Smooth muscle cell (in vitro differentiated cells): ENCODE data around the gene TMEM39A. TPM values are rescaled to one million over a fixed set of nuclear protein-coding genes. Genes with fewer than 3 reads are reported as not detected.

Experiments used
- DNase-seq: peaks from one replicate; lab custom pipeline; 2025; ENCODE audit not compliant: unreplicated experiment; lab: John Stamatoyannopoulos, UW
- H2AFZ ChIP-seq: fragments of 200-600 bp; sonication (generic); 2 replicates; pipeline ENCODE4 v1.6.0; 2016; ENCODE audit warnings: antibody characterized with exemption, low read depth, mild to moderate bottlenecking
- H3F3A ChIP-seq: fragments of 200-600 bp; sonication (generic); 2 replicates; pipeline ENCODE4 v1.6.0; 2017; ENCODE audit warnings: antibody characterized with exemption, low read depth
- H3K27ac ChIP-seq: fragments of 200-600 bp; sonication (generic); 2 replicates; pipeline ENCODE4 v1.5.1; 2016; ENCODE audit warnings: low read depth, mild to moderate bottlenecking
- H3K27me3 ChIP-seq: fragments of 200-600 bp; sonication (generic); 2 replicates; pipeline ENCODE4 v1.6.1; 2016; ENCODE audit warnings: low read depth, mild to moderate bottlenecking
- H3K36me3 ChIP-seq: fragments of 200-600 bp; sonication (generic); 2 replicates; pipeline ENCODE4 v1.5.1; 2016; ENCODE audit warnings: low read depth
- H3K4me1 ChIP-seq: fragments of 200-600 bp; sonication (generic); 2 replicates; pipeline ENCODE4 v1.5.1; 2016; ENCODE audit warnings: low read depth
- H3K4me2 ChIP-seq: fragments of 200-600 bp; sonication (generic); 2 replicates; pipeline ENCODE4 v1.6.0; 2016; ENCODE audit warnings: mild to moderate bottlenecking
- H3K4me3 ChIP-seq: fragments of 200-600 bp; sonication (generic); 2 replicates; pipeline ENCODE4 v1.5.1; 2016; ENCODE audit warnings: mild to moderate bottlenecking
- H3K79me2 ChIP-seq: fragments of 200-600 bp; sonication (generic); 2 replicates; pipeline ENCODE4 v1.6.0; 2016; ENCODE audit warnings: low read depth, mild to moderate bottlenecking
- H3K9ac ChIP-seq: fragments of 200-600 bp; sonication (generic); 2 replicates; pipeline ENCODE4 v1.6.0; 2016; ENCODE audit warnings: low read depth
- H3K9me3 ChIP-seq: fragments of 200-600 bp; sonication (generic); replicated peaks from 2 replicates; pipeline ENCODE4 v1.5.1; 2016; ENCODE audit warnings: low read depth
- H4K20me1 ChIP-seq: fragments of 200-600 bp; sonication (generic); 2 replicates; pipeline ENCODE4 v1.6.0; 2016; ENCODE audit warnings: low read depth
- WGBS: methylation state at CpG from one replicate; pipeline ENCODE4 v1.1.7; 2016; ENCODE audit warnings: low lambda C conversion rate; 5-methylcytosine and 5-hydroxymethylcytosine counted together
- polyA plus RNA-seq: library from polyadenylated mRNA; unstranded; fragments of >200 nt; fragmentation: Nextera tagmentation; extraction: Ambion mirVana; gene quantifications from 2 replicates; pipeline ENCODE4 v1.2.1, GENCODE V29; 2016
- total RNA-seq: library from RNA; depleted of rRNA; stranded (reverse); fragments of >200 nt; gene quantifications from 2 replicates; pipeline ENCODE4 v1.2.3, GENCODE V29; 2014
- TF ChIP-seq, protein P1 (sequence below): fragments of 200-600 bp; sonication (generic); IDR thresholded peaks from 2 replicates; pipeline ENCODE4 v1.5.1; 2017; ENCODE audit warnings: borderline replicate concordance, mild to moderate bottlenecking, antibody characterized with exemption; ENCODE audit not compliant: insufficient read depth, poor library complexity, severe bottlenecking

The TMEM39A gene
- total and polyA plus RNA-seq, 2 experiments from 2014 or later = 64.6 to 79.2 TPM

- H4K20me1 ChIP-seq = no peaks in the 10 kb centered on the region
- H3K79me2 ChIP-seq = no peaks in the 10 kb centered on the region
- no peak overlapping the region for H2AFZ ChIP-seq
- no peak overlapping the region for H3K4me3 ChIP-seq
- TF ChIP-seq, protein P1, sequence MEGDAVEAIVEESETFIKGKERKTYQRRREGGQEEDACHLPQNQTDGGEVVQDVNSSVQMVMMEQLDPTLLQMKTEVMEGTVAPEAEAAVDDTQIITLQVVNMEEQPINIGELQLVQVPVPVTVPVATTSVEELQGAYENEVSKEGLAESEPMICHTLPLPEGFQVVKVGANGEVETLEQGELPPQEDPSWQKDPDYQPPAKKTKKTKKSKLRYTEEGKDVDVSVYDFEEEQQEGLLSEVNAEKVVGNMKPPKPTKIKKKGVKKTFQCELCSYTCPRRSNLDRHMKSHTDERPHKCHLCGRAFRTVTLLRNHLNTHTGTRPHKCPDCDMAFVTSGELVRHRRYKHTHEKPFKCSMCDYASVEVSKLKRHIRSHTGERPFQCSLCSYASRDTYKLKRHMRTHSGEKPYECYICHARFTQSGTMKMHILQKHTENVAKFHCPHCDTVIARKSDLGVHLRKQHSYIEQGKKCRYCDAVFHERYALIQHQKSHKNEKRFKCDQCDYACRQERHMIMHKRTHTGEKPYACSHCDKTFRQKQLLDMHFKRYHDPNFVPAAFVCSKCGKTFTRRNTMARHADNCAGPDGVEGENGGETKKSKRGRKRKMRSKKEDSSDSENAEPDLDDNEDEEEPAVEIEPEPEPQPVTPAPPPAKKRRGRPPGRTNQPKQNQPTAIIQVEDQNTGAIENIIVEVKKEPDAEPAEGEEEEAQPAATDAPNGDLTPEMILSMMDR = no peak
- H3K27ac ChIP-seq = no peak overlapping the region
- H3K4me1 ChIP-seq = no peaks in the 10 kb centered on the region
- no peaks in the 10 kb centered on the region for H3K9me3 ChIP-seq
- H3F3A ChIP-seq = no peaks in the 10 kb centered on the region
- no peak overlapping the region for H3K4me2 ChIP-seq
- H3K36me3 ChIP-seq = no peaks in the 10 kb centered on the region
- no peak for DNase-seq
- 43% methylated on average over 2 of the region's 2 CpGs for WGBS
- H3K9ac ChIP-seq = no peak overlapping the region
- no peaks in the 10 kb centered on the region for H3K27me3 ChIP-seq
These were observed 43.2 kb downstream of the TMEM39A start for GRCh38 chr3:119420196-119420595.

DNA sequence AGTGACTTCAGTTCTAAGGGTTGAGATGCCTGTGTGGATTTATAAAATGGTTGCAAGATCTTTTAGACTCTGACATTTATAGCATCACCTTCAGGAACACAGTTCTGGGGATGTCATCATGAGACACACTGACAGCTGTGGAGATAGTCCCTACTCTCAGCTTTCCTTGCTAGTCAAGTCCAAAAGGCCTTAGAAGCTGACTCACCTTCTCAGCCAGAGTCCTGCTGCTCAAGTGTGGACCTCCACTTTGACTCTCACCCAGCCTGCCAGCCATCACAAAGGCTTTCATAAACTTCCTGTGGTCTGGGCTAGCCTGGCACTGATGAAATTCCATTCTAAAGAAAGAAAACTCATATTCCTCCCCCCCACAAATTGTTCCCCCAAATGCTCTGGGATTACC lies 44.8 kb downstream of the TMEM39A start:
- H3K4me3 ChIP-seq = no peak overlapping the region
- no peak overlapping the region for H3K9ac ChIP-seq
- H2AFZ ChIP-seq = no peak overlapping the region
- no peaks in the 10 kb centered on the region for H4K20me1 ChIP-seq
- no peaks in the 10 kb centered on the region for H3K79me2 ChIP-seq
- TF ChIP-seq, protein P1 = no peak
- H3K36me3 ChIP-seq = no peaks in the 10 kb centered on the region
- no peaks in the 10 kb centered on the region for H3K9me3 ChIP-seq
- no peak overlapping the region for H3K4me2 ChIP-seq
- no peaks in the 10 kb centered on the region for H3F3A ChIP-seq
- no peaks in the 10 kb centered on the region for H3K4me1 ChIP-seq
- no peak overlapping the region for H3K27ac ChIP-seq
- no peak for DNase-seq
- H3K27me3 ChIP-seq = no peaks in the 10 kb centered on the region

- WGBS = 33% methylated on average over 8 of the region's 8 CpGs
- Histone ChIP-seq H3K4me1 (no peaks in the 10 kb centered on the region), H3K79me2 (no peaks in the 10 kb centered on the region), H4K20me1 (no peaks in the 10 kb centered on the region), H3K9me3 (no peaks in the 10 kb centered on the region), H3K27me3 (no peaks in the 10 kb centered on the region), H3K36me3 (no peaks in the 10 kb centered on the region), H3K9ac (no peak overlapping the region), H3K4me2 (no peak overlapping the region), H3K4me3 (no peak overlapping the region), H3F3A (no peaks in the 10 kb centered on the region), H2AFZ (no peak overlapping the region), H3K27ac (no peak overlapping the region)
- TF ChIP-seq, protein P1 = no peak
- no peak for DNase-seq
These were observed 45.5 kb downstream of the TMEM39A start for GRCh38 chr3:119417771-119418512.

- TF ChIP-seq, protein P1 = no peak
- whole genome bisulfite sequencing = 94% methylated on average over 1 of the region's 1 CpG
- Histone ChIP-seq H3K79me2 (no peaks in the 10 kb centered on the region), H3K27me3 (no peaks in the 10 kb centered on the region), H3K27ac (no peak overlapping the region), H3K4me3 (no peak overlapping the region), H4K20me1 (no peaks in the 10 kb centered on the region), H3K36me3 (no peaks in the 10 kb centered on the region), H3K9ac (no peak overlapping the region), H3K4me2 (no peak overlapping the region), H3K4me1 (no peaks in the 10 kb centered on the region), H3F3A (no peaks in the 10 kb centered on the region), H3K9me3 (no peaks in the 10 kb centered on the region), H2AFZ (no peak overlapping the region)
- no peak for DNase-seq
These were observed 46.5 kb downstream of the TMEM39A start for GRCh38 chr3:119416873-119417272.
